Measurements from ENCODE around the gene TMEM272. TPM values are rescaled to one million over a fixed set of nuclear protein-coding genes. Genes with fewer than 3 reads are reported as not detected.

The TMEM272 gene
- total RNA-seq, 2 experiments from 2014 or later: 0.18 to 0.32 TPM

GRCh38 chr13:51769455-51770127 lies 75.4 kb downstream of the TMEM272 start:
- Mint-ChIP-seq H3K4me1 (ENCODE audit: low read depth) (peaks cover 17% of the 10 kb centered on the region), H3K27me3 (no peaks in the 10 kb centered on the region), H3K27ac (no peak overlapping the region), H3K36me3 (ENCODE audit: low read depth) (peaks cover 3% of the 10 kb centered on the region), H3K9me3 (no peaks in the 10 kb centered on the region), H3K4me3 (no peak overlapping the region)
- no peak for ATAC-seq
- DNase-seq: no peak
- CTCF ChIA-PET: interaction anchor here (1.3 kb wide), 1 partner anchor 28 kb away, joined by 3 read pairs; no protein-coding TSS in a partner anchor
- intact Hi-C loops (cut with micrococcal nuclease): no loop called here
- POLR2A ChIA-PET: no interaction called here
- TF ChIP-seq CTCF (IDR thresholded peaks at IDR 0.05): no peak

DNA sequence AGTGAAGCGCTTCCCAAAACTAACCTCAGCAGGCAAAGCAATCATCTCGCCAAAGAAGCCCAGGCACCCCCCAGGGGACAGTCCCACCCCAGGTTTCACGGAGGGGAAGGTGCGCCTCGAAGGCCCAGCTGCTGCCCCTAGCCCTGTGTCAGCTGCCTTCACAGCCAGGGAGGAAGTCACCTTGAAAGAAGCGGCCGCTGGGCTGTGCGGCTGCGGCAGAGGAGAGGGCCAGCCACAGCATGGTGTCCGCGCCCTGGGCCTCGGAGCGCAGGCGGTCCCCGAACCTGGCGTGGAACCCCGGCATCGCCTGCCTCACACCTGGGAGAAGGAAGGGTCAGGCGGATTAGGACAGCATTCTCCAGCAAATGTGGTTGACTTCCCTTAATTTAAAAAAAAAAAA lies 76.0 kb downstream of the TMEM272 start:
- no peak for ATAC-seq
- intact Hi-C loops (cut with micrococcal nuclease): no loop called here

GRCh38 chr13:51768378-51768921 lies 76.5 kb downstream of the TMEM272 start:
- ATAC-seq: no peak
- intact Hi-C loops (cut with micrococcal nuclease): no loop called here
- Mint-ChIP-seq H3K27ac (peak overlapping the region; percentile 52), H3K4me1 (ENCODE audit: low read depth) (peaks cover 25% of the 10 kb centered on the region), H3K27me3 (no peaks in the 10 kb centered on the region), H3K4me3 (no peak overlapping the region), H3K36me3 (ENCODE audit: low read depth) (peaks cover 3% of the 10 kb centered on the region), H3K9me3 (no peaks in the 10 kb centered on the region)
- POLR2A ChIA-PET: interaction anchor here (1.1 kb wide), 1 partner anchor 30 kb away, joined by 3 read pairs; no protein-coding TSS in a partner anchor
- no peak for TF ChIP-seq CTCF (IDR thresholded peaks at IDR 0.05)
- CTCF ChIA-PET: interaction anchor here (2.1 kb wide), 1 partner anchor 29 kb away, joined by 8 read pairs; no protein-coding TSS in a partner anchor
- DNase-seq: no peak

More for the DNA sequence above, 76.0 kb downstream of the TMEM272 start:
- H3K9me3 Mint-ChIP-seq: no peaks in the 10 kb centered on the region
- peak overlapping the region; percentile 52 for H3K27ac Mint-ChIP-seq
- ChIA-PET POLR2A (interaction anchor here (1.1 kb wide), 1 partner anchor 30 kb away, joined by 3 read pairs; no protein-coding TSS in a partner anchor), CTCF (no interaction called here)
- peaks cover 21% of the 10 kb centered on the region for H3K4me1 Mint-ChIP-seq (ENCODE audit: low read depth)
- TF ChIP-seq CTCF (IDR thresholded peaks at IDR 0.05): no peak
- no peak overlapping the region for H3K4me3 Mint-ChIP-seq
- H3K36me3 Mint-ChIP-seq (ENCODE audit: low read depth): peaks cover 3% of the 10 kb centered on the region
- H3K27me3 Mint-ChIP-seq: no peaks in the 10 kb centered on the region
- no peak for DNase-seq

GRCh38 chr13:51767100-51767499 lies 77.9 kb downstream of the TMEM272 start:
- CTCF ChIA-PET: interaction anchor here (1.1 to 2.1 kb wide), 5 partner anchors 14 to 171 kb away, joined by 3 to 8 read pairs (median 4); no protein-coding TSS in a partner anchor
- POLR2A ChIA-PET: no interaction called here
- intact Hi-C loops (cut with micrococcal nuclease): no loop called here

More at GRCh38 chr13:51767100-51767499, 77.9 kb downstream of the TMEM272 start:
- Mint-ChIP-seq H3K27ac (no peak overlapping the region), H3K36me3 (ENCODE audit: low read depth) (peaks cover 3% of the 10 kb centered on the region), H3K9me3 (no peaks in the 10 kb centered on the region), H3K4me3 (no peak overlapping the region), H3K4me1 (ENCODE audit: low read depth) (peaks cover 37% of the 10 kb centered on the region), H3K27me3 (no peaks in the 10 kb centered on the region)
- ATAC-seq (no peak), DNase-seq (no peak)
- peak; percentile 25 for TF ChIP-seq CTCF (IDR thresholded peaks at IDR 0.05)

All from activated CD8-positive, alpha-beta T cell treated with anti-CD3 and anti-CD28 coated beads for 36 hours (primary cell).